HG03457 (cell line): ENCODE measurements around the gene ETV3L.
"Not testable (repeated sequence)": the region's sequence is repeated elsewhere in the genome, so short reads cannot be mapped to it uniquely, and the experiment has no call there.

Experiments used
- ATAC-seq: cut with Tn5 transposase; IDR thresholded peaks from one replicate; pipeline ENCODE4 v1.9.1; 2021; ENCODE audit warnings: moderate number of reproducible peaks; ENCODE audit not compliant: unreplicated experiment

Gene ETV3L

GRCh38 chr1:157084720-157085119 is 14.9 kb downstream of the ETV3L start:
- ATAC-seq: no peak

- ATAC-seq: no peak
These were observed 17.9 kb downstream of the ETV3L start for GRCh38 chr1:157081707-157082106.

- no peak for ATAC-seq
These were observed 18.9 kb downstream of the ETV3L start for GRCh38 chr1:157080714-157081113.

- ATAC-seq: no peak
These were observed 22.2 kb downstream of the ETV3L start for GRCh38 chr1:157077394-157077793.

GRCh38 chr1:157073944-157074685 is 25.5 kb downstream of the ETV3L start:
- no peak for ATAC-seq

- ATAC-seq: no peak
These were observed 30.0 kb downstream of the ETV3L start for GRCh38 chr1:157069601-157070000.

- ATAC-seq: not testable (repeated sequence)
These were observed 40.4 kb downstream of the ETV3L start for GRCh38 chr1:157059241-157059640.

- ATAC-seq: no peak
These were observed 43.3 kb downstream of the ETV3L start for GRCh38 chr1:157056269-157056668.

GRCh38 chr1:157055729-157056128 is 43.9 kb downstream of the ETV3L start:
- ATAC-seq: not testable (repeated sequence)

GRCh38 chr1:157050836-157051235 is 48.8 kb downstream of the ETV3L start:
- no peak for ATAC-seq

- ATAC-seq: no peak
These were observed 52.6 kb downstream of the ETV3L start for GRCh38 chr1:157047062-157047410.

GRCh38 chr1:157045250-157046218 is 54.1 kb downstream of the ETV3L start, which contains the start of gene ARHGEF11:
ARHGEF11 (minus strand) TSS chr1:157045742; CDS start chr1:157044330, 1,412 bp downstream.
- no peak for ATAC-seq

- ATAC-seq: no peak
These were observed 55.3 kb downstream of the ETV3L start for GRCh38 chr1:157044326-157044725.

GRCh38 chr1:157043685-157044084 is 55.9 kb downstream of the ETV3L start:
- no peak for ATAC-seq

- ATAC-seq: no peak
These were observed 56.8 kb downstream of the ETV3L start for GRCh38 chr1:157042846-157043245.
